Caco-2 (cell line): Measurements from ENCODE around the gene VCP. TPM values are rescaled to one million over a fixed set of nuclear protein-coding genes. Genes with fewer than 3 reads are reported as not detected.
"Not testable (repeated sequence)": the region's sequence is repeated elsewhere in the genome, so short reads cannot be mapped to it uniquely, and the experiment has no call there.

Experiments used
- BruUV-seq: library from RNA; stranded (reverse); fragments of 400-500 nt; replicated peaks from 2 replicates; lab custom pipeline; 2021; lab: Mats Ljungman, UMichigan
- CTCF ChIA-PET: fragments of 300-600 bp; sonication (Branson Sonifier 250); formaldehyde crosslinking; loops from one replicate; lab custom pipeline; 2022; ENCODE audit warnings: antibody characterized with exemption; lab: Charles Lee
- POLR2A ChIA-PET: fragments of 300-600 bp; sonication (Branson Sonifier 250); formaldehyde crosslinking; loops from one replicate; lab custom pipeline; 2022; ENCODE audit warnings: antibody characterized with exemption; lab: Charles Lee
- DNase-seq, 2 experiments: peaks; one replicate each; pipeline versions ENCODE4 v3.0.0 to v3.0.0-alpha.2; 2020 to 2022
- H3K27me3 ChIP-seq: replicated peaks from 2 replicates; pipeline ENCODE4 v1.6.0; 2011; ENCODE audit warnings: low read length; ENCODE audit not compliant: control insufficient read depth, insufficient read depth
- H3K36me3 ChIP-seq: 2 replicates; pipeline ENCODE4 v1.5.1; 2011; ENCODE audit warnings: low read length; ENCODE audit not compliant: control insufficient read depth, insufficient read depth
- H3K4me1 ChIP-seq: fragments of 250-450 bp; sonication (Bioruptor Pico); 2 replicates; pipeline ENCODE4 v1.5.1; 2020; ENCODE audit warnings: mild to moderate bottlenecking
- H3K4me3 ChIP-seq: 2 replicates; pipeline ENCODE4 v1.5.1; 2011; ENCODE audit warnings: low read depth, mild to moderate bottlenecking, control low read depth, low read length
- H3K9me3 ChIP-seq: fragments of 250-450 bp; sonication (Bioruptor Pico); 2 replicates; pipeline ENCODE4 v1.5.1; 2020; ENCODE audit warnings: mild to moderate bottlenecking, moderate library complexity
- H3K27ac Mint-ChIP-seq: one replicate; pipeline ENCODE4 v1.8.0; 2022; ENCODE audit warnings: mixed read lengths; ENCODE audit not compliant: unreplicated experiment
- H3K27me3 Mint-ChIP-seq: one replicate; pipeline ENCODE4 v1.8.0; 2022; ENCODE audit warnings: mixed read lengths; ENCODE audit not compliant: insufficient read depth, unreplicated experiment
- H3K36me3 Mint-ChIP-seq: one replicate; pipeline ENCODE4 v1.8.0; 2022; ENCODE audit warnings: mild to moderate bottlenecking, mixed read lengths; ENCODE audit not compliant: insufficient read depth, unreplicated experiment
- H3K4me1 Mint-ChIP-seq: one replicate; pipeline ENCODE4 v1.8.0; 2022; ENCODE audit warnings: low read depth, mixed read lengths; ENCODE audit not compliant: unreplicated experiment
- H3K4me3 Mint-ChIP-seq: one replicate; pipeline ENCODE4 v1.8.0; 2022; ENCODE audit warnings: mild to moderate bottlenecking, moderate library complexity, mixed read lengths; ENCODE audit not compliant: unreplicated experiment
- H3K9me3 Mint-ChIP-seq: one replicate; pipeline ENCODE4 v1.8.0; 2022; ENCODE audit warnings: mixed read lengths; ENCODE audit not compliant: unreplicated experiment
- CTCF ChIP-seq, 2 experiments: fragments of 200-600 bp in 1 of 2; IDR thresholded peaks; 1 replicate in 1 of 2; 2 replicates in 1 of 2; pipeline versions ENCODE4 v1.5.1 to v1.8.0; 2011 to 2022; ENCODE audit warnings: antibody characterized with exemption in 1 of 2, control low read depth in 1 of 2, inconsistent platforms in 1 of 2, low read depth in 1 of 2, low read length in 1 of 2, mild to moderate bottlenecking in 1 of 2, moderate library complexity in 1 of 2; ENCODE audit not compliant: insufficient read depth in 1 of 2, severe bottlenecking in 1 of 2, unreplicated experiment in 1 of 2
- intact Hi-C: fragments of 100-400 bp; cut with micrococcal nuclease; formaldehyde crosslinking; loops from one replicate; pipeline ENCODE4 v1.10.0; 2022; ENCODE audit not compliant: unreplicated experiment
- total RNA-seq: library from RNA; stranded (reverse); gene quantifications from 2 replicates; pipeline ENCODE4 v1.2.3, GENCODE V29; 2022

Gene VCP
- total RNA-seq, 1 experiment from 2014 or later, result 281 TPM

- Histone ChIP-seq H3K36me3 (no peaks in the 10 kb centered on the region), H3K27me3 (no peaks in the 10 kb centered on the region), H3K4me3 (no peak overlapping the region), H3K4me1 (peaks cover 28% of the 10 kb centered on the region), H3K9me3 (no peaks in the 10 kb centered on the region)
- intact Hi-C loops, result loop anchor here (5.0 kb wide), 1 partner anchor 39 kb away; the partner anchor contains the start of gene DNAJB5
- CTCF ChIA-PET, result interaction anchor here (0.9 to 1.9 kb wide), 2 partner anchors 25 to 32 kb away, joined by 4 to 8 read pairs; no protein-coding TSS in a partner anchor
- peaks cover 34% of the 10 kb centered on the region for H3K4me1 Mint-ChIP-seq
- no peak for DNase-seq
- peak overlapping the region; percentile 17 for H3K4me3 Mint-ChIP-seq
- peak overlapping the region; percentile 50 for H3K27ac Mint-ChIP-seq
- TF ChIP-seq CTCF (IDR thresholded peaks at IDR 0.05; ENCODE audit: insufficient read depth in 1 of 2, low read depth in 1 of 2, low read length in 1 of 2, severe bottlenecking in 1 of 2, unreplicated experiment in 1 of 2), result no peak
- POLR2A ChIA-PET, result interaction anchor here (1.1 kb wide), 1 partner anchor 45 kb away, joined by 7 read pairs; the partner anchor contains the start of gene VCP
- H3K9me3 Mint-ChIP-seq, result peaks cover 37% of the 10 kb centered on the region
- H3K27me3 Mint-ChIP-seq, result no peaks in the 10 kb centered on the region
- H3K36me3 Mint-ChIP-seq, result peaks cover 6% of the 10 kb centered on the region
- BruUV-seq, result no TSS peak
Observed at GRCh38 chr9:35026671-35027070, 45.8 kb downstream of the VCP start.

GRCh38 chr9:35023443-35023842, 49.0 kb downstream of the VCP start:
- H3K36me3 Mint-ChIP-seq, CTCF ChIA-PET, H3K4me3 ChIP-seq, DNase-seq, H3K36me3 ChIP-seq, H3K27me3 ChIP-seq, BruUV-seq, H3K4me3 Mint-ChIP-seq, H3K9me3 ChIP-seq, intact Hi-C loops, POLR2A ChIA-PET, H3K27me3 Mint-ChIP-seq: not testable (repeated sequence)
- H3K4me1 ChIP-seq, result peaks cover 28% of the 10 kb centered on the region
- Mint-ChIP-seq H3K4me1 (peaks cover 34% of the 10 kb centered on the region), H3K27ac (peak overlapping the region; percentile 1), H3K9me3 (peaks cover 38% of the 10 kb centered on the region)

- peaks cover 24% of the 10 kb centered on the region for H3K9me3 Mint-ChIP-seq
- no peak overlapping the region for H3K4me3 ChIP-seq
- no peaks in the 10 kb centered on the region for H3K4me1 ChIP-seq
- H3K27me3 ChIP-seq, result no peaks in the 10 kb centered on the region
- H3K36me3 Mint-ChIP-seq, result no peaks in the 10 kb centered on the region
- H3K4me3 Mint-ChIP-seq, result no peak overlapping the region
- no peak for TF ChIP-seq CTCF (IDR thresholded peaks at IDR 0.05; ENCODE audit: insufficient read depth in 1 of 2, low read depth in 1 of 2, low read length in 1 of 2, severe bottlenecking in 1 of 2, unreplicated experiment in 1 of 2)
- H3K36me3 ChIP-seq, result no peaks in the 10 kb centered on the region
- H3K4me1 Mint-ChIP-seq, result no peaks in the 10 kb centered on the region
- H3K27me3 Mint-ChIP-seq, result no peaks in the 10 kb centered on the region
- ChIA-PET POLR2A (no interaction called here), CTCF (no interaction called here)
- no peak overlapping the region for H3K27ac Mint-ChIP-seq
- DNase-seq, result no peak
- intact Hi-C loops, result no loop called here
- no TSS peak for BruUV-seq
- peaks cover 24% of the 10 kb centered on the region for H3K9me3 ChIP-seq
Observed at GRCh38 chr9:35014517-35014916, 57.9 kb downstream of the VCP start.
